Measurements from ENCODE around the gene ANKRD33.

Gene ANKRD33

DNA sequence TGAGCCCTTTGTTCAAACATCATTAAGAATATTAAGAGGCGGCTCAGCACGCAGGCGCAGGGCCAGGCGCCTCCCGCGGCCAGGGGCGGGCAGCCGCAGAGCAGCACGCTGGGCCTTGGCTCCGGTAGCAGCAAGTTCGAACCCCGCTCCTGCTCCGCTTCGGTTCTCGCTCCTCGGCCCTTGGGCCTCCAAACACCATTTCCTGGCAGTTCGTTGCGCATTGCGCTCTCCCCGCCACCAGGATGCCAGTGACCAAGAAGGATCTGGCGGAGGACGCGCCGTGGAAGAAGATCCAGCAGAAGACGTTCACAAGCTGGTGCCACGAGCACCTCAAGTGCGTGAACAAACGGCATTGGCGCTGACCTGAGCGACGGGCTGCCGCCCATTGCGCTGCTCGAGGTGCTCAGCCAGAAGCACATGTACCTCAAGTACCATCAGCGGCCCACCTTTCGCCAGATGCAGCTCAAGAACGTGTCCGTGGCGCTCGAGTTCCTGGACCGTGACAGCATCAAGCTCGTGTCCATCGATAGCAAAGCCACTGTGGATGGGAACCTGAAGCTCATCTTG, 12.5 kb downstream of the ANKRD33 start:
- no peak overlapping the region for H3K27ac Mint-ChIP-seq
- no peaks in the 10 kb centered on the region for H3K9me3 Mint-ChIP-seq
- no peaks in the 10 kb centered on the region for H3K4me1 Mint-ChIP-seq
- no peaks in the 10 kb centered on the region for H3K36me3 Mint-ChIP-seq
- peaks cover 48% of the 10 kb centered on the region for H3K27me3 Mint-ChIP-seq
- ATAC-seq, result no peak
- no peak overlapping the region for H3K4me3 Mint-ChIP-seq

DNA sequence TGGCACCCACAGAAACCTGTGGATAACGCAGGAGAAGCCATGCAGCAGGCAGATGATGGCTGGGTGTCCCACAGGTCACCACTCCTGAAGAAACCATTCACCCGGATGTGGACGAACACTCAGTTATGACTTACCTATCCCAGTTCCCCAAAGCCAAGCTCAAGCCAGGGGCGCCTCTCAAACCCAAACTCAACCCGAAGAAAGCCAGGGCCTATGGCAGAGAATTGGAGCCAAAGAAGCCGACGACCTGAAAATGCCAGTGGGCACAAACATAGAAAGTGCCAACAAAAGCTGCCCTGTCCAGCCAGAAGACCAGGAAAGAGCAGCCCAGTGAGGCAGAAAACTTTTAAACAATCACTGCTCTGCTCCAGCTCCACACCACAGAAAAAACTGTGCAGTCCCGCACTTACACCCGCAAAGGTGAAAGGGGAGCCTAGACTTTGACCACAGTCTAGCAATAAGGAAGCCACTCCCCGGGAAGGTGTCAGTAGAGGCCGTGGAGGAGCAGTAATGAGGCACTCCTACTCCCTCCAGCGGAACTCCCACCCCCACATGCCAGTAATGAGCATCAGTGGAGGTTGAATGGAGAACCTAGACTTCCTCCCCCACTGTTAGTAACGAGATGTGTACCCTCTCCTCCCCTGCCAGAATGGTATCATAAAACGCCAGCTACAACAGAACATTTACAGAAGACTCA, 13.4 kb downstream of the ANKRD33 start:
- Mint-ChIP-seq H3K27ac (no peak overlapping the region), H3K27me3 (peaks cover 48% of the 10 kb centered on the region), H3K9me3 (no peaks in the 10 kb centered on the region), H3K4me3 (no peak overlapping the region), H3K4me1 (no peaks in the 10 kb centered on the region), H3K36me3 (no peaks in the 10 kb centered on the region)
- no peak for ATAC-seq

DNA sequence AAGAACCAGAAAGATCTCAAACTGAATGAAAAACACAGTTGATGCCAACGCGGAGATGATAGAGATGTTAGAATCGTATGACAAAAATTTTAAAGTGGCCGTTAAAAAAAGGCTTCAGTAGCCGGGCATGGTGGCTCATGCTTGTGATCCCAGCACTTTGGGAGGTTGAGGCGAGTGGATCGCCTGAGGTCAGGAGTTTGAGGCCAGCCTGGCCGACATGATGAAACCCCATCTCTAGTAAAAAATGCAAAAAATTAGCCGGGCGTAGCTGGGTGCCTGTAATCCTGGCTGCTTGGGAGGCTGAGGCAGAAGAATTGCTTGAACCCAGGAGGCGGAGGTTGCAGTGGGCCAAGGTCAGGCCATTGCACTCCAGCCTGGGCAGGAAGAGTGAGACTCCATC, 14.0 kb downstream of the ANKRD33 start:
- Mint-ChIP-seq H3K36me3 (no peaks in the 10 kb centered on the region), H3K27ac (no peak overlapping the region), H3K27me3 (peaks cover 48% of the 10 kb centered on the region), H3K4me1 (no peaks in the 10 kb centered on the region), H3K4me3 (no peak overlapping the region), H3K9me3 (no peaks in the 10 kb centered on the region)
- no peak for ATAC-seq

DNA sequence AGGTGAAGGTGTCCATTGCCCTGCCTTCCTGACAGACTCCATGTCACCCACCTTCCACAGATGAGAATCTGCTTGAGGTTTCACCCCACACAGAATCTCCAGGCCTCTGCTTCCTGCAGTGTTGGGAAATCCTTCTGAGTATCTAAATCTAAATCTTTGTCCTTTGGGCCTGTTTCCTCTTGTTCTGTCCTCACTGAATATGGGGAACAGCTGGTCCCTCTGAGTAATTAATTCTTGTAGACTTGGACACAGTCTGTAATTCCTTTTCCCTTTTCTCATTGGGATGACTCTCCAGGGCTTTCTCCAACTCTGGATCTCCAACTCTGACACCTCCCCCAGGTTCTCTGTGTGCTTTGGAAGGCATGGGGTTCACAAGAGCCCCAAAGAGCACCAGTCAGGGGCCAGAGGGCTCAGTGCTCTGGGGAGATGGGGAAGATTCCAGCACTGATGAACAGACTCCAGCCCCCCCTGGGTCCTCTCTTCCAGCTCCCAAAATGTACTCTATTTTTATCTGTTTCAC, 17.1 kb downstream of the ANKRD33 start:
- no peak overlapping the region for H3K27ac Mint-ChIP-seq
- H3K36me3 Mint-ChIP-seq, result no peaks in the 10 kb centered on the region
- H3K4me3 Mint-ChIP-seq, result no peak overlapping the region
- no peaks in the 10 kb centered on the region for H3K4me1 Mint-ChIP-seq
- H3K9me3 Mint-ChIP-seq, result no peaks in the 10 kb centered on the region
- peaks cover 55% of the 10 kb centered on the region for H3K27me3 Mint-ChIP-seq
- ATAC-seq, result no peak

DNA sequence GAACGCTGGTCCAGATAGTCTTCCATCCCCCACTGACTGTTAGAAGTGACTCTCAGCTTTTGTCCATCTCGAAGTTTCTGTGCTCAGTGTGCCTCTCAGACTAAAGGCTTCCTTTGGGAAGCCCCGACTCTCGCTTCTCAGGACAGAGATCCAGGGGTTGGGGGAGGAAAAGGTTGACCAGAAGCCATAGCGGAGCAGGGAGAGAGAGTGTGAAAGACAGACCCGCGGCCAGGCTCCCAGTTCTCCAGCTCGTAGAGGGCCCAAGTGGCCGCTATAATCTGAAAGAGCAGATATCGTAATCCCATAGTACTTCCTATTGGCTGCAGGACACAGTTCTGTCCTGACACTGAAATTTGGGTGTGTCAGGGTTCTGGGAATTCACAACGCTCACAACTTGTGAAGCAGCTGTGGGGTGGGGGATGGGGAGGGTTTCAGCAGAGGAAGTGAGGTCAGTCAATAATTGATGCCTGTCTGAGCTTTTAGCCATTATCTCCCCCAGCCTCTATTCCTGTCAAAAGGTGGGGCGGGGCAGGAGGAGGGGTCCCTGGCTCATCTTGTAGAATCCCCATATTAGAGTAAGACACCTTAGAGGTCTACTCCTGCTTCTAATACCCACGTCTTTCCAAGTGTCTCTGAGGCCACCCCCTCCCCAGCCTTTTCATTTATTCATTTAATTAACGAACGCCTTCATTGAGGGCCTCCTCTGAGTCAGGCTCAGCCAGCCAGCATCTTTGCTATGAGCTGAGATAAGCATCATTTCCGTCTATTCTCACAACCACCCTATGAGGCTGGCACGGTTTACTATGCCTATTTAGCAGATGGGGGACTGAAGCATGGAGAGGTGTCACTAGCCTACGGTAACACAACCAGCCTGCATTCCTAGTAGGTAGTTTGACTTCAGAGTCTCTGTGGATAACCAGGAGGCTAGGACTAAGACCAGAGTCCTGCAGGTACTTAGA, 17.8 kb downstream of the ANKRD33 start:
- Mint-ChIP-seq H3K9me3 (no peaks in the 10 kb centered on the region), H3K36me3 (no peaks in the 10 kb centered on the region), H3K4me3 (no peak overlapping the region), H3K27me3 (peaks cover 61% of the 10 kb centered on the region), H3K27ac (no peak overlapping the region), H3K4me1 (peaks cover under 1% of the 10 kb centered on the region)
- no peak for ATAC-seq

DNA sequence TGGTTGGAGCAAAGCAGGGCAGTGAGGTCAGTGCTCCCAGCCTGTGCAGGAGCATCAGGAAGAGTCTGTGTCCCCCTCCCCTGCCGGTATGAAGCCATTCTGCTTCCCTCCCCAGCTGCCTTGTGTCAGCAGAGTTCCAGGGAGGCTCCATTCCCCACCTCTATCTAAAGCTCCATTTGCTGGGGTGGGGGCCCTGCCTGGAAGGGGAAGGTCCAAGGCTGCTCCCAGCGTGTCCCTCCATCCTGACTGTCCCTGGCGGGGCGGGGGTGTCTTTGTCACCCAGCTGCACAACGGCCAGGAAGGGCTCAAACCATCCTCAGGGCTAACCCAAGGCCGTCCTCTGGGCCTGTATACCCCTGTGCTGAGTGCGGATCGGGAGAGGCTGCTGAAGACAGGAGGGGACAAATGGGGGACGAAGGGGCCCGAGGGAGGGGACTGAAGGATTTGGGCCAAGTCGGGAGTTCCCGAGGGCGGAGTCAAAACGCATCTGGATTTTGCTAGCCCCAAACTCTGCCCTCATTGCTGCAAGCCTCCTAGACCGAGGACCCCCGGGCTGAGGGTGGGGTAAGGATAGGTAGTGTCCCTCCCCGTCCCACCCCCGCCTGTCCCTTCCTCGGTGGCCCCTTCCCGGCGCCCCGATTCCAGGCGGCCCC, 18.7 kb downstream of the ANKRD33 start:
- Mint-ChIP-seq H3K27me3 (peaks cover 64% of the 10 kb centered on the region), H3K36me3 (no peaks in the 10 kb centered on the region), H3K27ac (no peak overlapping the region), H3K9me3 (no peaks in the 10 kb centered on the region), H3K4me3 (no peak overlapping the region), H3K4me1 (peaks cover 8% of the 10 kb centered on the region)
- no peak for ATAC-seq

DNA sequence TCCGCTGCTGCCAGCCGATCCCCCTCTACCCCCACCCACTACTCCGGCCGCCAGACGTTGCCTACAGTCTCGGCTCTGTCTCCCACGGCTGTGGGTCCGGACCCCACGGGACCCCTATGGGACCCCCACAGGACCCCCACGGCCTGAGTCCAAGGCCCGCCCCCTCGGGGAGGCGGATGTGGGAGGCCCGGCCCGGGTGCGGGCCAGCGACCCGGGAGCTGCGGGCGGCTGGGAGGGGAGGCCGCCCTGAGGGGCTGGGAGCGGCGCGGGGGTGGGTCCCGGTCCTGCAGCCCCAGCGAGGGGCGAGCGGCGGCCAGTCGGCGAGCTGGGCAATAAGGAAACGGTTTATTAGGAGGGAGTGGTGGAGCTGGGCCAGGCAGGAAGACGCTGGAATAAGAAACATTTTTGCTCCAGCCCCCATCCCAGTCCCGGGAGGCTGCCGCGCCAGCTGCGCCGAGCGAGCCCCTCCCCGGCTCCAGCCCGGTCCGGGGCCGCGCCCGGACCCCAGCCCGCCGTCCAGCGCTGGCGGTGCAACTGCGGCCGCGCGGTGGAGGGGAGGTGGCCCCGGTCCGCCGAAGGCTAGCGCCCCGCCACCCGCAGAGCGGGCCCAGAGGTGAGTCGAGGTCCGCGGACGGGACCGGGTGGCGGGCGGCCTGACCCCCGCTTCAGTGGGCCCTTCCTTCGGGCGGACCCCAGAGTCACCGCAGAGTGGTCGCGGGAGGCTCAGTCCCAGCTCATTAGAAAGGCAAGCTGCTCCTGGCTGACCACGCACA, 19.4 kb downstream of the ANKRD33 start, which contains the start of gene ACVRL1:
TSS of gene ACVRL1 (plus strand) at position 422 of the 773 bp plus-strand sequence. CDS start 4,971 bp downstream, outside the sequence.
- no peak within 1 kb of the TSS for H3K4me3 Mint-ChIP-seq
- peak; percentile 51 for ATAC-seq
- H3K9me3 Mint-ChIP-seq, result no peaks in the 10 kb centered on the region
- H3K27me3 Mint-ChIP-seq, result peaks cover 66% of the 10 kb centered on the region
- peaks cover 13% of the 10 kb centered on the region for H3K4me1 Mint-ChIP-seq
- no peaks in the 10 kb centered on the region for H3K36me3 Mint-ChIP-seq
- no peak within 1 kb of the TSS for H3K27ac Mint-ChIP-seq

DNA sequence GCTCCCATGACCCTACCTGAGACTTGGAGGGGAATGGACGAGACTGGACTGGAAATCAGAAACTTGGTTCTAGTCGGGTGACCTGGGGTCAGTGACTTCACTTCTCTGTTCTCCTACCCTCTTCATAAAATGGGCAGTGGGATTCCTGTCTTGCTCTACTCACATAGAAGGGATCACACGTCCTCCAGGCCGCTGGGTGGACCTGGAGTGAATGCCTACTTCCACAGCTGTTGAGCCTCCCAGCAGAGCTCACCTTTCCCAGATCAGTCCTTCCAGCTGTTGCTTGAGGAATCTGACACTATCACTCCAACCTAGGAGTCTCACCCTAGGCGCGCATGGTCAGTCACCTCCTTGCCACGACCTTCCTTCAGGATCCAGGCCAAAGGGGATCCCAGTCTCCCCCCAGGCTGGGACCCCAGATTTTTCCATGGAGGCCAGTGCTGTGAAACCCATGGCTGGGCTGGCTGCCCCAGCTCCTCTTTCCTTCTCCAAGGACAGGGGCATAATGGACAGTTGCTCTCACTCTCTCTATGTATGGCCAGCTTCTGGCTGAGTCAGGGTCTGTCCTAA, 20.0 kb downstream of the ANKRD33 start:
- peaks cover 73% of the 10 kb centered on the region for H3K27me3 Mint-ChIP-seq
- peaks cover 16% of the 10 kb centered on the region for H3K4me1 Mint-ChIP-seq
- ATAC-seq, result no peak
- H3K9me3 Mint-ChIP-seq, result no peaks in the 10 kb centered on the region
- H3K4me3 Mint-ChIP-seq, result no peak overlapping the region
- no peak overlapping the region for H3K27ac Mint-ChIP-seq
- H3K36me3 Mint-ChIP-seq, result no peaks in the 10 kb centered on the region

DNA sequence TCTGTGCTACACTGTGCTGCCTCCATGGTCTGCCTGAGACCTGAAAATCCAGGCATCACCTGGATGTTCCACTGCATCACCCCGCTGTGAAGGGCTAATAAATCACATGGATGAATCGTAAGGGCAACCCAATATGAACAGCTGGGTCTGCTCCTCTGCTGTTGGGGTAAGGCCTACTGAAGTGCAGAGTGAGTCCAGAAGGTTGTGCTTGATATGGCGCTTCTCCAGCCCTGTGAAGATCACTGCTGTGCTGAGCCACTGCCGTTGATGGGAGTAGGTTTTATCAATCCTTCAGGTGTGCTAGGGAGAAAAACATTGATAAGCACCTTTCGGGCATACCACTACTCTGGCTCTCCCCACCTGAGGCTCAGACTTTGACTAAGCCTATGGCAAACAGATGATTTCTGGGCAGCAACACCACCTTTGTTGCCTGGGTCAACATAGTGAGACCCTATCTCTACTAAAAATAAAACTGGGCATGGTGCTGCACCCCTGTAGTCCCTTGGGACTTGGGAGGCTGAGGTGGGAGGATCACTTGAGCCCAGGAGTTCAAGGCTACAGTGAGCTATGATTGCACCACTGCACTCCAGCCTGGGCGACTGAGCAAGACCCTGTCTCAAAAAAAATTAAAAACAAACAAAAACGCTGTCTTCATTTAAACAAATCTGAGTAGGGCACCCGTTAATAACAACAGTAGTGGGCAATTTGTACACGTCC, 21.1 kb downstream of the ANKRD33 start:
- no peak for ATAC-seq
- H3K27ac Mint-ChIP-seq, result no peak overlapping the region
- no peak overlapping the region for H3K4me3 Mint-ChIP-seq
- H3K27me3 Mint-ChIP-seq, result peaks cover 84% of the 10 kb centered on the region
- no peaks in the 10 kb centered on the region for H3K36me3 Mint-ChIP-seq
- H3K4me1 Mint-ChIP-seq, result peaks cover 16% of the 10 kb centered on the region
- H3K9me3 Mint-ChIP-seq, result no peaks in the 10 kb centered on the region

DNA sequence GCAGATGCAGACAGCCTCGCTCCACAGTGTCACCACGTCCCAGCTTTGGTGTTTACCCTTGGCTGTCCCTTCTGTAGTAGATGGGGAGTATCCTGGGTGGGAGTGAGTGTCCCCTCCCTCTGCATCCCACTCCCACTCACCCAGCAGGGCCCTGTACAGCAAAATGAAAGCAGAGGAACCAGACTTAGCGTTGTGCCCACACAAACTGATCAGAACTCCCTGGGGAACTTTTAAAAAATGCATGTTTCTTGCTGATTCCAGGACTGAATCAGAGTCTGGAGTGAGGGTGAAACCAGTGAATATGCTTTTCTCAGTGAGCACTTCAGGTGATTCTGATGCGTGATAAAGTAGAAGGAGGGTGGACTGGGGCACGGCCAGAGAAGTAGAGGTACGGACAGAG, 22.3 kb downstream of the ANKRD33 start:
- Mint-ChIP-seq H3K27me3 (peaks cover 88% of the 10 kb centered on the region), H3K36me3 (no peaks in the 10 kb centered on the region), H3K27ac (no peak overlapping the region), H3K9me3 (no peaks in the 10 kb centered on the region), H3K4me1 (peaks cover 16% of the 10 kb centered on the region), H3K4me3 (no peak overlapping the region)
- no peak for ATAC-seq

DNA sequence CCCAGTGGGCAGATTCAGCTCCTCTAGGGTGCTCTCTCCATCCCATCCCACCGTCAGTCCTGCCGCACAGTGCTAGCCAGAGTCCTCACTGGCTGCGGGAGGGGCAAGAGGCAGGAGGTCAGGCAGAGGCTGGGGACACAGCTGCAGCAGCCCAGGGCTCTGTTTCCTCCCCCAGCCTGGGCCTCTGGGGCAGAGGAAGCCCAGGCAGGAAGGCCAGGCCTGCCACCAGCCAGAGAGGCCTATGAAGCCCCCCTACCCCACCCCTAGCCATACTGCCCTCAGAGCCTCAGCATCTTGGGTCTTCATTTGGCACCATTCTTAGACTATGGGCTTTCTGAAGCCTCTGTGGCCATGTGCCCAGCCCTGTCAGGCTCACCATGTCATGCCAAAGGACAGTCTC, 22.8 kb downstream of the ANKRD33 start:
- Mint-ChIP-seq H3K9me3 (no peaks in the 10 kb centered on the region), H3K27ac (no peak overlapping the region), H3K4me3 (no peak overlapping the region), H3K27me3 (peaks cover 88% of the 10 kb centered on the region), H3K4me1 (peaks cover 16% of the 10 kb centered on the region), H3K36me3 (no peaks in the 10 kb centered on the region)
- no peak for ATAC-seq

DNA sequence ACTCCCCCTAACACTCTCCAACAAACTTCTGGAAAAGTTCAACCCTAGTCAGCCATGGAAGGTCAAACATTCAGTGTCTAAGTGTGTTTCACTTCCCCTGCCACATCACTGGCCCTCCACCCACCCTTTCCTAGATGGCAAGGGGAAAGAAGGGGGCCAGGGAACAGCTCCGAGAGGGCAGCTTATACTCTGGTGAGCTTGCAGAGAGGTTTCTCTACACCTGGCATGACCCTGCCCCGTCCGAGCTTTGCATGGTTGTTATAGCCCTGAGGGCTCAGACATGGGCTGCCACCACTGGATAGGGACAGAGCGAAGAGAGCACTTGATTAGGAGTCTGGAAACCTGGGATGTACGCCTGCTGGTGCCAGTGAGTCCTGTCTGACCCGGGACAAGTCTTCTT, 23.4 kb downstream of the ANKRD33 start:
- H3K4me1 Mint-ChIP-seq, result peaks cover 16% of the 10 kb centered on the region
- no peaks in the 10 kb centered on the region for H3K9me3 Mint-ChIP-seq
- peaks cover 84% of the 10 kb centered on the region for H3K27me3 Mint-ChIP-seq
- ATAC-seq, result no peak
- no peaks in the 10 kb centered on the region for H3K36me3 Mint-ChIP-seq
- no peak overlapping the region for H3K4me3 Mint-ChIP-seq
- H3K27ac Mint-ChIP-seq, result no peak overlapping the region

DNA sequence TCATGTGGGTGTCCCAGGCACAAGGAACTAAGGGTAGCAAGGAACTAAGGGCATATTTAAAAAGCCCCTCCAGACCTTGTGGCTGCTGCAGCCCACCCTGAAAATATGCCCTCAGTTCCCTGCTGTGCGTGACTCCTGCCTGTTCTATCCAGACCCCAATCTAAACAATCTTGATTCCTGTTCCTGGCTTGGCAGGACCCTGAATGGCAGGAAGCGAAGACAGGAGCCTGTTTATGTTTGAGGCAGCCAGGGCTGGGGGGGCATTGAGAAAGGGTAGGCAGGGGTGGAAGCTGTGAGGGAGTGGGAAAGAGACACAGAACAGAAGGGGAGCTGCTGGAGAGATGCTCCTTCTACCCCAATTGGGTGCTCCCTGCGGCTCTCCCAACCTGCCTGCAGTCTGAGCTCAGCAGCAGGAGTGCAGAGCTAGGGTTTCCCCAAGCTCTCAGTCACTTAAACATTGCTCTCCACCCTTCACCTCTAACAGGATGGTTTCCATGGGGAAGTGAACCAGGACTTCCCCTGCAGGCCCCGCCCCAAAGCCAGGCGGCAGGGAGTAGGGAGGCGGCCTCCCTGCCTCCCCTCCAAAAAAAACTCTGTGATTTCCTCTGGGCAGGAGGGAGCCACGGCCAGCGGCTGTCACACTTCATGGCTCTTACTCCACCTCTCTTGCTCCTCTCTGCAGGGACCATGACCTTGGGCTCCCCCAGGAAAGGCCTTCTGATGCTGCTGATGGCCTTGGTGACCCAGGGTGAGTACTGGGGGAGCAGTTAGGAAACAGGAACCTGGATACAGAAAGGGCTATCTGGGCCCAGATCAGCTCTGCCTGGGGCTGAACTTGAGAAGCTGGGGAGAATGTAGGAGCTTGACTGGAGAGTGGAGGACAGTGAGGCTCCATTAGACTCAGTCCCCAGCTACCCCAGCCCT, 24.1 kb downstream of the ANKRD33 start:
- Mint-ChIP-seq H3K9me3 (no peaks in the 10 kb centered on the region), H3K4me3 (no peak overlapping the region), H3K27me3 (peaks cover 78% of the 10 kb centered on the region), H3K27ac (no peak overlapping the region), H3K4me1 (peaks cover 16% of the 10 kb centered on the region), H3K36me3 (no peaks in the 10 kb centered on the region)
- ATAC-seq, result no peak

Measured in stimulated activated memory B cell treated with anti-CD40 and anti-IgM and Interleukin-4, amounts not matched to agents 10 μg/mL and 1 μg/mL and 100 μg/mL, for 72 hours (primary cell).